Nephron progenitor cell (in vitro differentiated cells): ENCODE measurements around the gene ADAM12.

Experiments used
- DNase-seq: peaks from one replicate; pipeline ENCODE4 v3.0.0; 2021
- H3K27ac Mint-ChIP-seq: 2 replicates; pipeline ENCODE4 v1.8.0; 2021; ENCODE audit warnings: mild to moderate bottlenecking, moderate library complexity, mixed read lengths
- H3K27me3 Mint-ChIP-seq: 2 replicates; pipeline ENCODE4 v1.8.0; 2021; ENCODE audit warnings: mild to moderate bottlenecking, low read depth, mixed read lengths; ENCODE audit not compliant: poor library complexity
- H3K36me3 Mint-ChIP-seq: 2 replicates; pipeline ENCODE4 v1.8.0; 2021; ENCODE audit warnings: low read depth, mixed read lengths
- H3K4me1 Mint-ChIP-seq: 2 replicates; pipeline ENCODE4 v1.8.0; 2021; ENCODE audit warnings: mixed read lengths
- H3K4me3 Mint-ChIP-seq: 2 replicates; pipeline ENCODE4 v1.8.0; 2021; ENCODE audit warnings: mild to moderate bottlenecking, moderate library complexity, mixed read lengths
- H3K9me3 Mint-ChIP-seq: 2 replicates; pipeline ENCODE4 v1.8.0; 2021; ENCODE audit warnings: mild to moderate bottlenecking, moderate library complexity, mixed read lengths
- TF ChIP-seq, protein P1 (sequence below): fragments of 200-600 bp; sonication (generic); IDR thresholded peaks from 2 replicates; pipeline ENCODE4 v1.5.0; 2021; ENCODE audit warnings: antibody characterized with exemption

ADAM12 gene

DNA sequence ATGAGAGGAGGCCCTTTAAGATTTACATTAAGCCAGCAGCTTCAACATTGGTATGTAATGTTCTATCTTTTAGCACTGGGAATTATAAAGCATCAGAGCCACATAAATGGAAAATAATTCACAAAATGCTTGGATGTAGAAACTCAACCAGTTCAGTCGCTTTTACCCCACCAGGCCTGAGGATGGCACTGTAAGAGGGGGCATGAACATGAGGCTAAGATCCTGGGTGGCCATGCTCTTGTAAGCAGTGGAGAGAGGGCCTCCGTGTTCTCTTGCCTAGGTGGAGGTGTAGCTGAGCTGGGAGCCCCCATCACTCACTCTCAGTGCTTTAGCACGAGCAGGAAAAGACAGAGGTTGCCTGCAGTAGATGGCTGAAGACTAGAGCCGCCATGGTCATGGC is 253.1 kb downstream of the ADAM12 start:
- peaks cover 3% of the 10 kb centered on the region for H3K27me3 Mint-ChIP-seq
- peaks cover 12% of the 10 kb centered on the region for H3K36me3 Mint-ChIP-seq
- no peak overlapping the region for H3K27ac Mint-ChIP-seq
- DNase-seq: no peak
- H3K4me1 Mint-ChIP-seq: peaks cover 23% of the 10 kb centered on the region
- peaks cover 20% of the 10 kb centered on the region for H3K9me3 Mint-ChIP-seq
- TF ChIP-seq, protein P1, sequence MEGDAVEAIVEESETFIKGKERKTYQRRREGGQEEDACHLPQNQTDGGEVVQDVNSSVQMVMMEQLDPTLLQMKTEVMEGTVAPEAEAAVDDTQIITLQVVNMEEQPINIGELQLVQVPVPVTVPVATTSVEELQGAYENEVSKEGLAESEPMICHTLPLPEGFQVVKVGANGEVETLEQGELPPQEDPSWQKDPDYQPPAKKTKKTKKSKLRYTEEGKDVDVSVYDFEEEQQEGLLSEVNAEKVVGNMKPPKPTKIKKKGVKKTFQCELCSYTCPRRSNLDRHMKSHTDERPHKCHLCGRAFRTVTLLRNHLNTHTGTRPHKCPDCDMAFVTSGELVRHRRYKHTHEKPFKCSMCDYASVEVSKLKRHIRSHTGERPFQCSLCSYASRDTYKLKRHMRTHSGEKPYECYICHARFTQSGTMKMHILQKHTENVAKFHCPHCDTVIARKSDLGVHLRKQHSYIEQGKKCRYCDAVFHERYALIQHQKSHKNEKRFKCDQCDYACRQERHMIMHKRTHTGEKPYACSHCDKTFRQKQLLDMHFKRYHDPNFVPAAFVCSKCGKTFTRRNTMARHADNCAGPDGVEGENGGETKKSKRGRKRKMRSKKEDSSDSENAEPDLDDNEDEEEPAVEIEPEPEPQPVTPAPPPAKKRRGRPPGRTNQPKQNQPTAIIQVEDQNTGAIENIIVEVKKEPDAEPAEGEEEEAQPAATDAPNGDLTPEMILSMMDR: no peak
- no peak overlapping the region for H3K4me3 Mint-ChIP-seq

DNA sequence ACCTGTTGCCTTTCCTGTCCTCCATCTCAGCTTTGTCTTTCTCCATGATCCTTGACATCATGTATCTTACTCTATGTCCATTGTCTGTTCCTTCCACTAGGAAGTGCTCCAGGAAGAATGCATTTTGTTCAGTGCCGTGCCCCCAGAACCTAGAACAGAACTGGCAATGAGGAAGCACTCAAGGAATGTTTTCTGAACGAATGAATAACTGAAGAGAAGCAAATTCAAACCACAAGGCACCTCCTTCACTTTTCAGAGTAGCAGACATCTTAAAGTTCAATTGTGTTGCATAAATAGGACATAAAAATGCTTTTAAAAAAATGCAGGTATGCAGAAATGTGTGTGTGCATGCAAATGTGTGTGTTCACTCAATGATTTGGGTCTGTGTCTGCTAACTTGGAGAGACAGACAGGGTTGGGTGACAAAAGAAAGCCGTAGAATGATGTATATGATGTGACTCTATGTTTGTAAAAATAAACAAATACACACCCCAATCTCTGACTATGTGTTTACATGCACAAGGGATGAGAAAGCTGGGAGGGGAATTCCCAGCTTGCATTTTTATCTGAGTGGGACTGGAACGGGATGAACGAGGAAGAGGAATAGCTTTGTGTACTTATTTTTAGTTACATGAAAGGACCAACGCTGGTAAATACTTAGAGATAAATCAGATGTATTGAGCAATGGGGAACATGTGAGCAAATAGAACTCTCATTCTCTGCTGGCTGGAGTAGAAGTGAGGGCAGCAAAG is 254.2 kb downstream of the ADAM12 start:
- peaks cover 20% of the 10 kb centered on the region for H3K9me3 Mint-ChIP-seq
- peaks cover 27% of the 10 kb centered on the region for H3K4me1 Mint-ChIP-seq

DNA sequence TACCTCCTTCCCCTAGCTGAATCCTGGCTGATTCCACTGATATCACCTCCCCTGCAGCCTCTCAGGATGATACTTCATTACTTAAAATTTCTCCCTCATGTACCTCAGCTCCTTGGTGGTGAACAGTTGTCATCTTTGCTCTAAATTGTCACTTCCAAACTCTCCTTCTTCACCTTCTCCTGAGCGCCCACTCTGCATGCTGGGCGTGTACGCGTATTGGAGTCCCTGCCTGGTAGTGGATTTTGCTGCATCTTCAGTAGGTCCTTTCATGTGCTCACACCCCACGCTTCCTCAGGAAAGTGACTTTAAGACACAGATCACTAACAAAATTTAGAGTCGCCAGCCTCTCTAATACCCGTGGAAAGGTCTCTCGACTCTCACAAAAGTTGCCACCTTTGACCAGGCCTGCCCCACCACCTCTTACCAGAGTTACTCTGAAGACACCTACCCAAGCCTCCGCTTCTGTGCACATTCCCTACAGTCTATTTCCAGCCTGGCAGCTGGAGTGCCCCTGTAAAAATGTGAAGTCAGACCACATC is 255.1 kb downstream of the ADAM12 start:
- Mint-ChIP-seq H3K36me3 (peaks cover 12% of the 10 kb centered on the region), H3K27me3 (peaks cover 3% of the 10 kb centered on the region), H3K4me1 (peaks cover 27% of the 10 kb centered on the region), H3K4me3 (no peak overlapping the region), H3K9me3 (peaks cover 14% of the 10 kb centered on the region), H3K27ac (no peak overlapping the region)
- no peak for DNase-seq
- TF ChIP-seq, protein P1: no peak

More for the DNA sequence above, 254.2 kb downstream of the ADAM12 start:
- peaks cover 3% of the 10 kb centered on the region for H3K27me3 Mint-ChIP-seq
- no peak for DNase-seq
- H3K4me3 Mint-ChIP-seq: no peak overlapping the region
- peak overlapping the region; percentile 13 for H3K27ac Mint-ChIP-seq
- H3K36me3 Mint-ChIP-seq: peaks cover 12% of the 10 kb centered on the region
- TF ChIP-seq, protein P1: no peak

GRCh38 chr10:126131341-126131740 is 256.9 kb downstream of the ADAM12 start:
- Mint-ChIP-seq H3K27me3 (peaks cover 7% of the 10 kb centered on the region), H3K36me3 (peaks cover 12% of the 10 kb centered on the region), H3K4me3 (no peak overlapping the region), H3K9me3 (peaks cover 12% of the 10 kb centered on the region), H3K27ac (peak overlapping the region; percentile 41), H3K4me1 (peaks cover 27% of the 10 kb centered on the region)
- no peak for DNase-seq
- TF ChIP-seq, protein P1: no peak

GRCh38 chr10:126130271-126130710 is 258.0 kb downstream of the ADAM12 start:
- Mint-ChIP-seq H3K4me3 (no peak overlapping the region), H3K27me3 (peaks cover 7% of the 10 kb centered on the region)

More at GRCh38 chr10:126130271-126130710, 258.0 kb downstream of the ADAM12 start:
- Mint-ChIP-seq H3K27ac (peak overlapping the region; percentile 1), H3K36me3 (peaks cover 12% of the 10 kb centered on the region), H3K9me3 (peaks cover 12% of the 10 kb centered on the region), H3K4me1 (peaks cover 27% of the 10 kb centered on the region)
- no peak for DNase-seq
- TF ChIP-seq, protein P1: no peak
